ENCODE data around the gene CEP78. TPM values are rescaled to one million over a fixed set of nuclear protein-coding genes. Genes with fewer than 3 reads are reported as not detected.

The CEP78 gene
- total RNA-seq, 6 experiments from 2014 or later, result 5.5 to 10.4 (median 8.7) TPM

GRCh38 chr9:78320030-78320693 is 84.3 kb downstream of the CEP78 start:
- H3K4me1 ChIP-seq, result peaks cover 0 to 6% (median 0%) of the 10 kb centered on the region in 4 donors
- TF ChIP-seq CTCF (IDR thresholded peaks at IDR 0.05) (no peak), POLR2A (IDR thresholded peaks at IDR 0.05) (no peak)
- peaks cover 0 to 30% (median 5%) of the 10 kb centered on the region in 4 donors for H3K36me3 ChIP-seq
- WGBS (ENCODE audit: insufficient coverage, low coverage, low lambda C conversion rate, missing lambda C conversion rate), result 79% methylated on average over 4 of the region's 4 CpGs
- no peak overlapping the region for H3K4me3 ChIP-seq
- ATAC-seq, result no peak
- no peaks in the 10 kb centered on the region for H3K9me3 ChIP-seq
- no peak for DNase-seq
- no peaks in the 10 kb centered on the region for H3K27me3 ChIP-seq
- intact Hi-C loops (cut with DNase I), result no loop called here
- H3K27ac ChIP-seq, result no peak overlapping the region

GRCh38 chr9:78320875-78321496 is 85.1 kb downstream of the CEP78 start:
- Histone ChIP-seq H3K36me3 (peaks cover 0 to 27% (median 5%) of the 10 kb centered on the region in 4 donors), H3K4me1 (peaks cover 0 to 10% (median 0%) of the 10 kb centered on the region in 4 donors), H3K4me3 (no peak overlapping the region), H3K9me3 (no peaks in the 10 kb centered on the region), H3K27me3 (no peaks in the 10 kb centered on the region), H3K27ac (no peak overlapping the region)
- ATAC-seq, result peak in 3 of 4 donors; percentile 26 to 58 (median 34)
- TF ChIP-seq POLR2A (IDR thresholded peaks at IDR 0.05), result no peak
- TF ChIP-seq CTCF (IDR thresholded peaks at IDR 0.05), result no peak
- intact Hi-C loops (cut with DNase I), result no loop called here
- peak in 1 of 3 donors; percentile 56 for DNase-seq
- WGBS (ENCODE audit: insufficient coverage, low coverage, low lambda C conversion rate, missing lambda C conversion rate), result 72% methylated on average over 3 of the region's 4 CpGs

- H3K4me3 ChIP-seq, result no peak overlapping the region
- no peak overlapping the region for H3K27ac ChIP-seq
- H3K27me3 ChIP-seq, result no peaks in the 10 kb centered on the region
- 92% methylated on average over 6 of the region's 7 CpGs for WGBS (ENCODE audit: insufficient coverage, low coverage, low lambda C conversion rate, missing lambda C conversion rate)
- intact Hi-C loops (cut with DNase I), result no loop called here
- peaks cover 0 to 22% (median 5%) of the 10 kb centered on the region in 4 donors for H3K36me3 ChIP-seq
- DNase-seq, result no peak
- TF ChIP-seq CTCF (IDR thresholded peaks at IDR 0.05), result no peak
- no peak for TF ChIP-seq POLR2A (IDR thresholded peaks at IDR 0.05)
- no peaks in the 10 kb centered on the region for H3K9me3 ChIP-seq
- peaks cover 0 to 10% (median 0%) of the 10 kb centered on the region in 4 donors for H3K4me1 ChIP-seq
- no peak for ATAC-seq
Observed at GRCh38 chr9:78321505-78321904, 85.6 kb downstream of the CEP78 start.

GRCh38 chr9:78324068-78324650 is 88.3 kb downstream of the CEP78 start:
- no peak for TF ChIP-seq POLR2A (IDR thresholded peaks at IDR 0.05)
- no peak for TF ChIP-seq CTCF (IDR thresholded peaks at IDR 0.05)
- no peak overlapping the region for H3K4me3 ChIP-seq
- ATAC-seq (no peak), DNase-seq (no peak)
- H3K9me3 ChIP-seq, result no peaks in the 10 kb centered on the region
- no peaks in the 10 kb centered on the region for H3K27me3 ChIP-seq
- H3K4me1 ChIP-seq, result peaks cover 0 to 10% (median 0%) of the 10 kb centered on the region in 4 donors
- no peak overlapping the region for H3K27ac ChIP-seq
- intact Hi-C loops (cut with DNase I), result no loop called here
- peaks cover 0 to 14% (median 4%) of the 10 kb centered on the region in 4 donors for H3K36me3 ChIP-seq
- WGBS (ENCODE audit: insufficient coverage, low coverage, low lambda C conversion rate, missing lambda C conversion rate), result 65% methylated on average over 7 of the region's 10 CpGs

All from right lobe of liver (tissue), 6 donors.